H1 (cell line): ENCODE results near the gene CORIN. TPM values are rescaled to one million over a fixed set of nuclear protein-coding genes. Genes with fewer than 3 reads are reported as not detected.

Source experiments
- CTCF ChIA-PET: fragments of 300-600 bp; sonication (Branson Sonifier 250); formaldehyde crosslinking; loops from one replicate; lab custom pipeline; 2021; ENCODE audit not compliant: partially characterized antibody; lab: Charles Lee
- POLR2A ChIA-PET: fragments of 300-600 bp; sonication (Branson Sonifier 250); formaldehyde crosslinking; loops from one replicate; lab custom pipeline; 2021; ENCODE audit warnings: inconsistent platforms; ENCODE audit not compliant: partially characterized antibody; lab: Charles Lee
- DNase-seq, 2 experiments: peaks; one replicate each; pipeline versions ENCODE4 v3.0.0 to v3.0.0-alpha.2; 2010 to 2022; ENCODE audit warnings: low spot score in 2 of 2, low read depth in 1 of 2, mixed read lengths in 1 of 2
- FAIRE-seq: peaks from 2 replicates; lab custom pipeline; 2011; peaks lifted over from hg19 to GRCh38; lab: Jason Lieb, UNC
- H2AFZ ChIP-seq: 2 replicates; pipeline ENCODE4 v1.8.1; 2012; ENCODE audit warnings: low read length, inconsistent platforms
- H2AK5ac ChIP-seq: 2 replicates; pipeline ENCODE4 v1.6.1; 2013; ENCODE audit warnings: low read depth, low read length
- H2BK120ac ChIP-seq: replicated peaks from 2 replicates; pipeline ENCODE3; 2013; ENCODE audit warnings: low read depth, low read length, inconsistent platforms
- H2BK12ac ChIP-seq: 2 replicates; pipeline ENCODE4 v1.6.1; 2013; ENCODE audit warnings: low read depth, low read length
- H2BK15ac ChIP-seq: 2 replicates; pipeline ENCODE4 v1.6.1; 2013; ENCODE audit warnings: low read length
- H2BK20ac ChIP-seq: 2 replicates; pipeline ENCODE4 v1.6.1; 2013; ENCODE audit warnings: low read length
- H2BK5ac ChIP-seq: 2 replicates; pipeline ENCODE4 v1.6.1; 2013; ENCODE audit warnings: low read depth, low read length
- H3K14ac ChIP-seq: 2 replicates; pipeline ENCODE4 v1.6.1; 2013; ENCODE audit warnings: inconsistent platforms; ENCODE audit not compliant: insufficient read length
- H3K18ac ChIP-seq: 2 replicates; pipeline ENCODE4 v1.6.1; 2013; ENCODE audit warnings: low read length; ENCODE audit errors: extremely low read depth
- H3K23ac ChIP-seq: 2 replicates; pipeline ENCODE4 v1.6.1; 2013; ENCODE audit warnings: inconsistent platforms; ENCODE audit not compliant: insufficient read length
- H3K23me2 ChIP-seq: 2 replicates; pipeline ENCODE4 v1.6.1; 2013; ENCODE audit warnings: low read depth, low read length
- H3K27ac ChIP-seq: 2 replicates; pipeline ENCODE4 v1.6.1; 2011; ENCODE audit warnings: low read depth, low read length, inconsistent platforms
- H3K27me3 ChIP-seq, 4 experiments: replicated peaks in 1 of 4; 1 replicate in 1 of 4; 2 replicates in 3 of 4; pipeline versions ENCODE4 v1.6.1 to v1.8.1; 2011 to 2013; ENCODE audit warnings: low read length in 3 of 4, mild to moderate bottlenecking in 3 of 4, inconsistent platforms in 2 of 4, mixed read lengths in 2 of 4, moderate library complexity in 1 of 4; ENCODE audit not compliant: control insufficient read depth in 3 of 4, insufficient read depth in 3 of 4; ENCODE audit errors: extremely low read depth in 1 of 4
- H3K36me3 ChIP-seq, 4 experiments: 2 replicates each; pipeline versions ENCODE4 v1.6.1 to v1.8.1; 2011 to 2013; ENCODE audit warnings: mild to moderate bottlenecking in 4 of 4, low read length in 3 of 4, moderate library complexity in 2 of 4, control low read depth in 1 of 4, inconsistent platforms in 1 of 4; ENCODE audit not compliant: insufficient read depth in 4 of 4, control insufficient read depth in 2 of 4
- H3K4ac ChIP-seq: replicated peaks from 2 replicates; pipeline ENCODE3; 2013; ENCODE audit warnings: low read length, low read depth, mixed read lengths, inconsistent platforms; ENCODE audit not compliant: insufficient read length
- H3K4me1 ChIP-seq, 4 experiments: replicated peaks in 1 of 4; 1 replicate in 1 of 4; 2 replicates in 3 of 4; pipeline versions ENCODE4 v1.6.1 to v1.8.1; 2011 to 2013; ENCODE audit warnings: low read length in 3 of 4, inconsistent platforms in 2 of 4, mixed read lengths in 1 of 4; ENCODE audit not compliant: insufficient read depth in 4 of 4, control insufficient read depth in 3 of 4
- H3K4me2 ChIP-seq, 2 experiments: 2 replicates each; pipeline versions ENCODE4 v1.6.1 to v1.8.1; 2011 to 2013; ENCODE audit warnings: low read depth in 2 of 2, low read length in 2 of 2, control low read depth in 1 of 2, inconsistent platforms in 1 of 2, mild to moderate bottlenecking in 1 of 2; ENCODE audit not compliant: insufficient read depth in 1 of 2
- H3K4me3 ChIP-seq, 4 experiments: fragments of 200-600, 300-600 bp in 1 of 4; sonication (generic), shearing (Covaris generic), sonication (Bioruptor Twin) in 1 of 4; 2 replicates each; pipeline versions ENCODE4 v1.5.1 to v1.8.1; 2011 to 2016; ENCODE audit warnings: low read length in 4 of 4, low read depth in 3 of 4, control low read depth in 2 of 4, inconsistent platforms in 2 of 4, mild to moderate bottlenecking in 2 of 4, mixed read lengths in 1 of 4, moderate library complexity in 1 of 4; ENCODE audit not compliant: insufficient read depth in 2 of 4; ENCODE audit errors: extremely low read depth in 1 of 4
- H3K56ac ChIP-seq: replicated peaks from 2 replicates; pipeline ENCODE3; 2013; ENCODE audit warnings: low read depth, mild to moderate bottlenecking, mixed read lengths, low read length, inconsistent platforms; ENCODE audit not compliant: insufficient read length
- H3K79me1 ChIP-seq: 2 replicates; pipeline ENCODE4 v1.6.1; 2013; ENCODE audit warnings: low read depth, low read length, control low read depth
- H3K79me2 ChIP-seq, 2 experiments: 2 replicates each; pipeline versions ENCODE4 v1.6.1 to v1.8.1; 2012 to 2013; ENCODE audit warnings: low read length in 2 of 2, mild to moderate bottlenecking in 2 of 2, inconsistent platforms in 1 of 2; ENCODE audit not compliant: insufficient read depth in 2 of 2, control insufficient read depth in 1 of 2
- H3K9ac ChIP-seq, 4 experiments: replicated peaks in 1 of 4; 1 replicate in 1 of 4; 2 replicates in 3 of 4; pipeline versions ENCODE4 v1.6.1 to v1.8.1; 2011 to 2013; ENCODE audit warnings: low read depth in 3 of 4, low read length in 3 of 4, control low read depth in 2 of 4, mild to moderate bottlenecking in 2 of 4, moderate library complexity in 2 of 4, inconsistent platforms in 1 of 4; ENCODE audit errors: extremely low read depth in 1 of 4
- H3K9me3 ChIP-seq, 2 experiments: 2 replicates each; pipeline versions ENCODE4 v1.6.1 to v1.8.1; 2012 to 2013; ENCODE audit warnings: mild to moderate bottlenecking in 2 of 2, moderate library complexity in 2 of 2, control low read depth in 1 of 2, inconsistent platforms in 1 of 2, low read depth in 1 of 2, low read length in 1 of 2, mixed read lengths in 1 of 2; ENCODE audit not compliant: insufficient read depth in 2 of 2
- H4K20me1 ChIP-seq, 2 experiments: replicated peaks in 1 of 2; 2 replicates each; pipeline versions ENCODE3 to v1.8.1; 2011 to 2013; ENCODE audit warnings: inconsistent platforms in 2 of 2, low read length in 2 of 2, mild to moderate bottlenecking in 1 of 2; ENCODE audit not compliant: insufficient read depth in 2 of 2, control insufficient read depth in 1 of 2
- H4K5ac ChIP-seq: 2 replicates; pipeline ENCODE4 v1.6.1; 2013; ENCODE audit warnings: low read length, low read depth, mixed read lengths, inconsistent platforms; ENCODE audit not compliant: insufficient read length
- H4K8ac ChIP-seq: 2 replicates; pipeline ENCODE4 v1.8.0; 2013; ENCODE audit warnings: mild to moderate bottlenecking, moderate library complexity, low read length, inconsistent platforms; ENCODE audit not compliant: insufficient read depth; ENCODE audit errors: extremely low read depth
- H4K91ac ChIP-seq: replicated peaks from 2 replicates; pipeline ENCODE3; 2013; ENCODE audit warnings: low read length, mixed read lengths, inconsistent platforms; ENCODE audit not compliant: insufficient read length
- CEBPB ChIP-seq: IDR thresholded peaks from 2 replicates; pipeline ENCODE4 v1.6.1; 2012; ENCODE audit warnings: low read depth, low read length
- EP300 ChIP-seq, 2 experiments: IDR thresholded peaks; 1 replicate in 1 of 2; 2 replicates in 1 of 2; pipeline ENCODE4 v1.6.1; 2011 to 2012; ENCODE audit warnings: low read depth in 2 of 2, low read length in 2 of 2, mild to moderate bottlenecking in 2 of 2, borderline replicate concordance in 1 of 2, inconsistent platforms in 1 of 2, moderate library complexity in 1 of 2
- MAFK ChIP-seq: IDR thresholded peaks from 2 replicates; pipeline ENCODE4 v1.6.1; 2012; ENCODE audit warnings: low read depth, mild to moderate bottlenecking, improper control_type of control experiment, low read length
- POLR2A ChIP-seq, 2 experiments: IDR thresholded peaks; 1 replicate in 1 of 2; 2 replicates in 1 of 2; pipeline ENCODE4 v1.6.1; 2011; ENCODE audit warnings: low read depth in 2 of 2, low read length in 2 of 2, mild to moderate bottlenecking in 2 of 2; ENCODE audit errors: control extremely low read depth in 1 of 2
- TAF1 ChIP-seq: IDR thresholded peaks from 2 replicates; pipeline ENCODE4 v1.6.1; 2011; ENCODE audit warnings: mild to moderate bottlenecking, low read depth, low read length
- USF2 ChIP-seq: IDR thresholded peaks from 2 replicates; pipeline ENCODE4 v1.6.1; 2011; ENCODE audit warnings: low read length, improper control_type of control experiment
- YY1 ChIP-seq: IDR thresholded peaks from 2 replicates; pipeline ENCODE4 v1.6.1; 2011; ENCODE audit warnings: low read depth, mild to moderate bottlenecking, low read length
- WGBS, 2 experiments: shearing (Covaris generic) in 1 of 2; methylation state at CpG; one replicate each; pipeline versions ENCODE4 v1.1.6 to v1.1.7; 2013 to 2015; ENCODE audit warnings: low lambda C conversion rate in 2 of 2, mixed read lengths in 2 of 2, inconsistent platforms in 1 of 2, low coverage in 1 of 2, missing lambda C conversion rate in 1 of 2; ENCODE audit not compliant: insufficient replicate concordance in 2 of 2, insufficient coverage in 1 of 2, insufficient read length in 1 of 2; ENCODE audit errors: extremely low coverage in 1 of 2, missing lambda C conversion rate in 1 of 2; 5-methylcytosine and 5-hydroxymethylcytosine counted together
- polyA plus RNA-seq, 7 experiments: library from polyadenylated mRNA; depleted of rRNA in 3 of 7; stranded (reverse) in 5 of 7; unstranded in 2 of 7; fragments of >200 nt in 5 of 7; fragments of 200-250 nt in 2 of 7; gene quantifications; 1 replicate in 5 of 7; 2 replicates in 1 of 7; 4 replicates in 1 of 7; pipeline versions ENCODE4 v1.2.1 to v1.2.3, GENCODE V29; 2011 to 2013; ENCODE audit warnings: missing spikeins in 2 of 7, mixed read lengths in 2 of 7
- total RNA-seq: library from RNA; stranded (reverse); fragmentation: NEBNext Ultra II Directional; extraction: Animal tissue kit (Norgen Biotek cat#: 25700); gene quantifications from 2 replicates; pipeline ENCODE4 v1.2.1, GENCODE V29; 2021
- TF ChIP-seq, protein P1 (sequence below): IDR thresholded peaks from 2 replicates; pipeline ENCODE4 v1.6.1; 2012; ENCODE audit warnings: inconsistent platforms

CORIN gene
- total and polyA plus RNA-seq, 2 of the 8 experiments (the other 6 are each of a cell fraction or from before 2014, with no cell fraction given) = 0.09 to 0.32 TPM

- H3K4me2 ChIP-seq = no peak overlapping the region
- H2BK12ac ChIP-seq = no peak overlapping the region
- no peak for FAIRE-seq
- H3K4ac ChIP-seq = no peak overlapping the region
- no peak overlapping the region for H3K23ac ChIP-seq
- H3K9me3 ChIP-seq = no peaks in the 10 kb centered on the region
- no peak overlapping the region for H3K9ac ChIP-seq
- no peak overlapping the region for H4K91ac ChIP-seq
- H3K23me2 ChIP-seq = no peaks in the 10 kb centered on the region
- H3K4me3 ChIP-seq = no peak overlapping the region
- no peaks in the 10 kb centered on the region for H3K27me3 ChIP-seq
- no peak overlapping the region for H2BK15ac ChIP-seq
- H4K8ac ChIP-seq = no peak overlapping the region
- no peak for TF ChIP-seq CEBPB
- TF ChIP-seq USF2 = no peak
- no peak for TF ChIP-seq MAFK
- TF ChIP-seq, protein P1, sequence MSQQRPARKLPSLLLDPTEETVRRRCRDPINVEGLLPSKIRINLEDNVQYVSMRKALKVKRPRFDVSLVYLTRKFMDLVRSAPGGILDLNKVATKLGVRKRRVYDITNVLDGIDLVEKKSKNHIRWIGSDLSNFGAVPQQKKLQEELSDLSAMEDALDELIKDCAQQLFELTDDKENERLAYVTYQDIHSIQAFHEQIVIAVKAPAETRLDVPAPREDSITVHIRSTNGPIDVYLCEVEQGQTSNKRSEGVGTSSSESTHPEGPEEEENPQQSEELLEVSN = no peak
- no peak for TF ChIP-seq YY1
- TF ChIP-seq TAF1 = no peak
- no peak for TF ChIP-seq EP300 (IDR thresholded peaks at IDR 0.05; ENCODE audit: borderline replicate concordance in 1 of 2, low read depth in 2 of 2, low read length in 2 of 2)
- no peak for TF ChIP-seq POLR2A (IDR thresholded peaks at IDR 0.05; ENCODE audit: control extremely low read depth in 1 of 2, low read depth in 2 of 2, low read length in 2 of 2)
- H3K4me1 ChIP-seq = no peaks in the 10 kb centered on the region
- no peak overlapping the region for H3K18ac ChIP-seq
- H3K14ac ChIP-seq = no peak overlapping the region
- H3K36me3 ChIP-seq = peaks cover 0 to 50% (median 7%) of the 10 kb centered on the region in 4 experiments; a peak in 7 of 8 replicates
- no peaks in the 10 kb centered on the region for H3K79me1 ChIP-seq
- no peaks in the 10 kb centered on the region for H4K20me1 ChIP-seq
- H3K27ac ChIP-seq = no peak overlapping the region
- POLR2A ChIA-PET = no interaction called here
- no peak overlapping the region for H3K56ac ChIP-seq
- WGBS, 2 experiments = 92% methylated on average over 1 of the region's 1 CpG; no CpG with 5 or more reads in 1 of the 2 experiments
- no peaks in the 10 kb centered on the region; a peak in 1 of 4 replicates for H3K79me2 ChIP-seq
- no peak overlapping the region for H2BK5ac ChIP-seq
- DNase-seq = no peak
- CTCF ChIA-PET = interaction anchor here (0.8 to 1.6 kb wide), 4 partner anchors 11 to 146 kb away, joined by 3 to 8 read pairs (median 5); no protein-coding TSS in a partner anchor
- H2BK120ac ChIP-seq = no peak overlapping the region
- no peak overlapping the region for H2BK20ac ChIP-seq
- H2AK5ac ChIP-seq = no peak overlapping the region
- no peak overlapping the region for H2AFZ ChIP-seq
- H4K5ac ChIP-seq = no peak overlapping the region
Observed at GRCh38 chr4:47852136-47852535, 14.3 kb upstream of the CORIN start.
